ACHN (cell line): Measurements from ENCODE around the gene NXN.
A peak's percentile ranks its signal among the peaks of the same experiment; 100 is the strongest.
"Not testable (repeated sequence)": the region's sequence is repeated elsewhere in the genome, so short reads cannot be mapped to it uniquely, and the experiment has no call there.

Source experiments
- DNase-seq: peaks from one replicate; pipeline ENCODE4 v3.0.0-alpha.2; 2015
- in situ Hi-C: cut with HindIII; loops from 2 replicates; pipeline ENCODE4 v1.10.0; 2017; ENCODE audit warnings: low sequenced_read_pairs, low pct_ligation_motif_present, low pct_unique_long_range_greater_than_20kb

Gene NXN

GRCh38 chr17:859824-860195, 119.8 kb downstream of the NXN start:
- no peak for DNase-seq
- in situ Hi-C loops: no loop called here

- in situ Hi-C loops: no loop called here
- no peak for DNase-seq
These were observed 120.3 kb downstream of the NXN start for GRCh38 chr17:859061-859823.

- no peak for DNase-seq
- in situ Hi-C loops: no loop called here
These were observed 123.4 kb downstream of the NXN start for GRCh38 chr17:856149-856548.

- DNase-seq: no peak
- in situ Hi-C loops: no loop called here
These were observed 124.0 kb downstream of the NXN start for GRCh38 chr17:855569-855968.

- in situ Hi-C loops, DNase-seq: not testable (repeated sequence)
These were observed 126.7 kb downstream of the NXN start for GRCh38 chr17:852850-853249.

- DNase-seq: no peak
- in situ Hi-C loops: no loop called here
These were observed 127.2 kb downstream of the NXN start for GRCh38 chr17:852349-852748.

GRCh38 chr17:851924-852323, 127.7 kb downstream of the NXN start:
- in situ Hi-C loops: no loop called here

GRCh38 chr17:850851-851763, 128.5 kb downstream of the NXN start:
- in situ Hi-C loops: no loop called here
- no peak for DNase-seq

More at GRCh38 chr17:851924-852323, 127.7 kb downstream of the NXN start:
- no peak for DNase-seq

GRCh38 chr17:850086-850850, 129.3 kb downstream of the NXN start:
- DNase-seq: no peak
- in situ Hi-C loops: no loop called here

- in situ Hi-C loops: no loop called here
- no peak for DNase-seq
These were observed 131.2 kb downstream of the NXN start for GRCh38 chr17:848402-848801.

GRCh38 chr17:846901-847843, 132.4 kb downstream of the NXN start:
- in situ Hi-C loops: no loop called here
- DNase-seq: no peak

- in situ Hi-C loops: no loop called here
- DNase-seq: no peak
These were observed 138.3 kb downstream of the NXN start for GRCh38 chr17:841313-841712.

- DNase-seq: no peak
- in situ Hi-C loops: no loop called here
These were observed 141.1 kb downstream of the NXN start for GRCh38 chr17:838486-838885.

GRCh38 chr17:836151-836550, 143.4 kb downstream of the NXN start:
- DNase-seq: peak; percentile 15
- in situ Hi-C loops: no loop called here

- DNase-seq, in situ Hi-C loops: not testable (repeated sequence)
These were observed 143.9 kb downstream of the NXN start for GRCh38 chr17:835721-836120.

GRCh38 chr17:835263-835662, 144.3 kb downstream of the NXN start:
- in situ Hi-C loops: no loop called here
- peak; percentile 98 for DNase-seq

- in situ Hi-C loops: no loop called here
- no peak for DNase-seq
These were observed 145.4 kb downstream of the NXN start for GRCh38 chr17:834136-834535.

GRCh38 chr17:830950-831349, 148.6 kb downstream of the NXN start:
- in situ Hi-C loops: no loop called here
- DNase-seq: no peak
